Gastrocnemius medialis (tissue), 4 donors: Measurements from ENCODE around the gene TMEM213.

ENCODE experiments used
- CTCF ChIP-seq, 5 experiments: fragments of 450-650 bp in 3 of 5; fragments of 200-600 bp in 2 of 5; sonication (generic) in 2 of 5; IDR thresholded peaks in 4 of 5; conservative IDR thresholded peaks in 1 of 5; 1 replicate in 4 of 5; 2 replicates in 1 of 5; pipeline ENCODE4 v1.5.1; 2016 to 2019; ENCODE audit warnings: antibody characterized with exemption in 5 of 5, mild to moderate bottlenecking in 3 of 5, moderate library complexity in 3 of 5
- POLR2A ChIP-seq, 2 donors: fragments of 450-650 bp; IDR thresholded peaks; one replicate each; pipeline ENCODE4 v1.6.1; 2017; ENCODE audit warnings: antibody characterized with exemption in 2 of 2, mild to moderate bottlenecking in 2 of 2, moderate library complexity in 2 of 2

- TF ChIP-seq CTCF (IDR thresholded peaks at IDR 0.05 in 4 of 5, conservative IDR thresholded peaks at IDR 0.05 in 1 of 5) (no peak), POLR2A (IDR thresholded peaks at IDR 0.05) (no peak)
These were observed 39.8 kb downstream of the TMEM213 start for GRCh38 chr7:138837627-138838026.
